Activated CD4-positive, alpha-beta T cell treated with anti-CD3 and anti-CD28 coated beads for 48 hours (primary cell): ENCODE results near the gene TMEM271.
"Not testable (repeated sequence)": the region's sequence is repeated elsewhere in the genome, so short reads cannot be mapped to it uniquely, and the experiment has no call there.

Source experiments
- DNase-seq: peaks from one replicate; pipeline ENCODE4 v3.0.0-alpha.2; 2020

TMEM271 gene

GRCh38 chr4:561426-561825 lies 14.7 kb downstream of the TMEM271 start:
- DNase-seq, result no peak

GRCh38 chr4:560731-561291 lies 15.3 kb downstream of the TMEM271 start:
- DNase-seq, result no peak

GRCh38 chr4:560061-560460 lies 16.0 kb downstream of the TMEM271 start:
- no peak for DNase-seq

GRCh38 chr4:555566-556275 lies 20.4 kb downstream of the TMEM271 start:
- no peak for DNase-seq

- DNase-seq, result not testable (repeated sequence)
Measured at GRCh38 chr4:554793-555320, 21.2 kb downstream of the TMEM271 start.

GRCh38 chr4:552019-552418 lies 24.1 kb downstream of the TMEM271 start:
- DNase-seq, result no peak

- DNase-seq, result not testable (repeated sequence)
Measured at GRCh38 chr4:550268-550667, 25.8 kb downstream of the TMEM271 start.

- no peak for DNase-seq
Measured at GRCh38 chr4:548976-549375, 27.1 kb downstream of the TMEM271 start.

GRCh38 chr4:545612-546011 lies 30.5 kb downstream of the TMEM271 start:
- DNase-seq, result no peak

GRCh38 chr4:544386-545105 lies 31.5 kb downstream of the TMEM271 start:
- no peak for DNase-seq

- DNase-seq, result no peak
Measured at GRCh38 chr4:541271-541670, 34.8 kb downstream of the TMEM271 start.

GRCh38 chr4:538542-539142 lies 37.5 kb downstream of the TMEM271 start:
- DNase-seq, result no peak

- DNase-seq, result no peak
Measured at GRCh38 chr4:537436-538264, 38.4 kb downstream of the TMEM271 start.

- no peak for DNase-seq
Measured at GRCh38 chr4:536351-536972, 39.6 kb downstream of the TMEM271 start.

GRCh38 chr4:535924-536281 lies 40.2 kb downstream of the TMEM271 start:
- DNase-seq, result no peak

- no peak for DNase-seq
Measured at GRCh38 chr4:535181-535923, 40.7 kb downstream of the TMEM271 start.

- DNase-seq, result no peak
Measured at GRCh38 chr4:534576-535151, 41.4 kb downstream of the TMEM271 start.

- no peak for DNase-seq
Measured at GRCh38 chr4:534101-534575, 42.0 kb downstream of the TMEM271 start.

GRCh38 chr4:533318-534100 lies 42.6 kb downstream of the TMEM271 start:
- no peak for DNase-seq
